GM12878 (cell line): ENCODE measurements around the gene ZNF768. TPM values are rescaled to one million over a fixed set of nuclear protein-coding genes. Genes with fewer than 3 reads are reported as not detected.

Source experiments
- ATF7 ChIP-seq: fragments of 450-650 bp; IDR thresholded peaks from 2 replicates; pipeline ENCODE4 v1.6.1; 2016; ENCODE audit warnings: low read depth, mild to moderate bottlenecking
- BRCA1 ChIP-seq: IDR thresholded peaks from 2 replicates; pipeline ENCODE4 v1.6.1; 2011; ENCODE audit warnings: low read depth, low read length, improper control_type of control experiment
- IKZF1 ChIP-seq: fragments of 450-650 bp; conservative IDR thresholded peaks from 2 replicates; pipeline ENCODE4 v1.6.1; 2017; ENCODE audit warnings: antibody characterized with exemption, mild to moderate bottlenecking
- MEF2B ChIP-seq: fragments of 450-650 bp; IDR thresholded peaks from 2 replicates; pipeline ENCODE4 v1.6.1; 2018; ENCODE audit warnings: mild to moderate bottlenecking, moderate library complexity; ENCODE audit not compliant: partially characterized antibody, poor library complexity, severe bottlenecking
- MXI1 ChIP-seq: fragments of 150-350 bp; IDR thresholded peaks from 2 replicates; pipeline ENCODE4 v1.6.1; 2011; ENCODE audit warnings: low read depth, mild to moderate bottlenecking, inconsistent platforms, low read length, improper control_type of control experiment
- POLR2AphosphoS2 ChIP-seq: IDR thresholded peaks from 2 replicates; pipeline ENCODE4 v1.6.1; 2011; ENCODE audit warnings: low read depth, mild to moderate bottlenecking, low read length, improper control_type of control experiment, moderate library complexity
- RELA ChIP-seq: fragments of 450-650 bp; IDR thresholded peaks from 2 replicates; pipeline ENCODE4 v1.8.0; 2014; ENCODE audit warnings: borderline replicate concordance; ENCODE audit not compliant: partially characterized antibody
- SIN3A ChIP-seq: IDR thresholded peaks from 2 replicates; pipeline ENCODE4 v1.6.1; 2012; ENCODE audit warnings: low read depth, low read length, improper control_type of control experiment
- SMAD1 ChIP-seq: fragments of 450-650 bp; IDR thresholded peaks from 2 replicates; pipeline ENCODE4 v1.6.1; 2018; ENCODE audit warnings: mild to moderate bottlenecking, low read depth; ENCODE audit not compliant: partially characterized antibody
- SREBF1 ChIP-seq: IDR thresholded peaks from 2 replicates; pipeline ENCODE4 v1.6.1; 2012; ENCODE audit warnings: mild to moderate bottlenecking, low read length
- polyA plus RNA-seq, 11 experiments: library from polyadenylated mRNA; depleted of rRNA in 4 of 11; unstranded in 6 of 11; stranded (reverse) in 5 of 11; fragments of >200 nt; fragmentation: Nextera tagmentation in 4 of 11; fragmentation: Illumina TruSeq in 1 of 11; extraction: Ambion mirVana in 4 of 11; extraction: Trizol in 1 of 11; gene quantifications; 1 replicate in 1 of 11; 2 replicates in 10 of 11; pipeline versions ENCODE4 v1.2.1 to v1.2.3, GENCODE V29; 2011 to 2016; ENCODE audit warnings: inconsistent platforms in 2 of 11, missing spikeins in 2 of 11, low read depth in 1 of 11
- total RNA-seq, 4 experiments: library from RNA; depleted of rRNA in 3 of 4; stranded (reverse); fragments of >200 nt in 3 of 4; fragmentation: Illumina TruSeq in 1 of 4; extraction: Trizol in 1 of 4; gene quantifications; 2 replicates each; pipeline versions ENCODE4 v1.2.1 to v1.2.3, GENCODE V29; 2013 to 2021
- TF ChIP-seq, protein P1 (sequence below): fragments of 450-650 bp; IDR thresholded peaks from 2 replicates; pipeline ENCODE4 v1.6.1; 2017; ENCODE audit warnings: mild to moderate bottlenecking, moderate library complexity
- TF ChIP-seq, protein P2 (sequence below): IDR thresholded peaks from 2 replicates; pipeline ENCODE4 v1.6.1; 2012; ENCODE audit warnings: low read length, inconsistent platforms
- TF ChIP-seq, protein P3 (sequence below): fragments of 450-650 bp; IDR thresholded peaks from 2 replicates; pipeline ENCODE4 v1.6.1; 2016; ENCODE audit warnings: mild to moderate bottlenecking

The ZNF768 gene
- total and polyA plus RNA-seq, 10 of the 15 experiments (the other 5 are each of a cell fraction or from before 2014, with no cell fraction given), result 0.05 to 23.1 (median 9.1) TPM

DNA sequence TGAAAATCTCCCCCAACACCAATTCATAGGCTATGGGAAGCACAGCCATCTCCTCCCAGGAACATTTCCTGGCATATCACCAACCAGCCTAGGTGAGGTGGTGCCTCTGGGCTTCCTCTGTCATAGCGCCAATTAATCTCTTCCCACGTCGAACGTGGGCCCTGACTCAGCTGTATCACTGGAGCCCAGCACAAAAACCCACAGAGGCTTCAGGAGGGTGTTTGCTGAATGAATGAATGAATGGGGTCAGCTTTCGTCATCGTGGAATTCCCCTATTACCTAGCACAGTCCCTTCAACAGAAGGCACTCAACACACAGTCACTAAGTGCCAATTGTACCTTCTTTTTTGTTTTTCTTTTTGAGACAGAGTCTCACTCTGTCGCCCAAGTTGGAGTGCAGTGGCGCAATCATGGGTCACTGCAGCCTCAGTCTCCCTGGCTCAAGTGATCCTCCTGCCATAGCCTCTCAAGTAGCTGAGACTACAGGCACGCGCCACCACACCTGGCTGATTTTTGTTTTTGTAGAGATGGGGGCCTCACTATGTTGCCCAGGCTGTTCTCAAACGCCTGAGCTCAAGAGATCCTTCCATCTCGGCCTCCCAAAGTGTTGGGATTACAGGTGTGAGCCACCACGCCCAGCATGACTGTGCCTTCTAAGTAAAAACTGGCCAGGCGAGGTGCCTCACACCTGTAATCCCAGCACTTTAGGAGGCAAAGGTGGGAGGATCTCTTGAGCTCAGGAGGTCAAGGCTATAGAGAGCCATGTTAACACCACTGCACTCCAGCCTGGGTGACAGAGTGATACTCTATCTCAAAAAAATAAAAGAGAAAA is 41.0 kb upstream of the ZNF768 start (continued):
- TF ChIP-seq, protein P1, sequence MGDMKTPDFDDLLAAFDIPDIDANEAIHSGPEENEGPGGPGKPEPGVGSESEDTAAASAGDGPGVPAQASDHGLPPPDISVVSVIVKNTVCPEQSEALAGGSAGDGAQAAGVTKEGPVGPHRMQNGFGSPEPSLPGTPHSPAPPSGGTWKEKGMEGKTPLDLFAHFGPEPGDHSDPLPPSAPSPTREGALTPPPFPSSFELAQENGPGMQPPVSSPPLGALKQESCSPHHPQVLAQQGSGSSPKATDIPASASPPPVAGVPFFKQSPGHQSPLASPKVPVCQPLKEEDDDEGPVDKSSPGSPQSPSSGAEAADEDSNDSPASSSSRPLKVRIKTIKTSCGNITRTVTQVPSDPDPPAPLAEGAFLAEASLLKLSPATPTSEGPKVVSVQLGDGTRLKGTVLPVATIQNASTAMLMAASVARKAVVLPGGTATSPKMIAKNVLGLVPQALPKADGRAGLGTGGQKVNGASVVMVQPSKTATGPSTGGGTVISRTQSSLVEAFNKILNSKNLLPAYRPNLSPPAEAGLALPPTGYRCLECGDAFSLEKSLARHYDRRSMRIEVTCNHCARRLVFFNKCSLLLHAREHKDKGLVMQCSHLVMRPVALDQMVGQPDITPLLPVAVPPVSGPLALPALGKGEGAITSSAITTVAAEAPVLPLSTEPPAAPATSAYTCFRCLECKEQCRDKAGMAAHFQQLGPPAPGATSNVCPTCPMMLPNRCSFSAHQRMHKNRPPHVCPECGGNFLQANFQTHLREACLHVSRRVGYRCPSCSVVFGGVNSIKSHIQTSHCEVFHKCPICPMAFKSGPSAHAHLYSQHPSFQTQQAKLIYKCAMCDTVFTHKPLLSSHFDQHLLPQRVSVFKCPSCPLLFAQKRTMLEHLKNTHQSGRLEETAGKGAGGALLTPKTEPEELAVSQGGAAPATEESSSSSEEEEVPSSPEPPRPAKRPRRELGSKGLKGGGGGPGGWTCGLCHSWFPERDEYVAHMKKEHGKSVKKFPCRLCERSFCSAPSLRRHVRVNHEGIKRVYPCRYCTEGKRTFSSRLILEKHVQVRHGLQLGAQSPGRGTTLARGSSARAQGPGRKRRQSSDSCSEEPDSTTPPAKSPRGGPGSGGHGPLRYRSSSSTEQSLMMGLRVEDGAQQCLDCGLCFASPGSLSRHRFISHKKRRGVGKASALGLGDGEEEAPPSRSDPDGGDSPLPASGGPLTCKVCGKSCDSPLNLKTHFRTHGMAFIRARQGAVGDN, result no peak
- TF ChIP-seq MXI1, result no peak
- TF ChIP-seq SIN3A, result no peak
- TF ChIP-seq POLR2AphosphoS2, result no peak
- TF ChIP-seq, protein P2, sequence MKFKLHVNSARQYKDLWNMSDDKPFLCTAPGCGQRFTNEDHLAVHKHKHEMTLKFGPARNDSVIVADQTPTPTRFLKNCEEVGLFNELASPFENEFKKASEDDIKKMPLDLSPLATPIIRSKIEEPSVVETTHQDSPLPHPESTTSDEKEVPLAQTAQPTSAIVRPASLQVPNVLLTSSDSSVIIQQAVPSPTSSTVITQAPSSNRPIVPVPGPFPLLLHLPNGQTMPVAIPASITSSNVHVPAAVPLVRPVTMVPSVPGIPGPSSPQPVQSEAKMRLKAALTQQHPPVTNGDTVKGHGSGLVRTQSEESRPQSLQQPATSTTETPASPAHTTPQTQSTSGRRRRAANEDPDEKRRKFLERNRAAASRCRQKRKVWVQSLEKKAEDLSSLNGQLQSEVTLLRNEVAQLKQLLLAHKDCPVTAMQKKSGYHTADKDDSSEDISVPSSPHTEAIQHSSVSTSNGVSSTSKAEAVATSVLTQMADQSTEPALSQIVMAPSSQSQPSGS, result no peak
- no peak for TF ChIP-seq BRCA1
- TF ChIP-seq SREBF1, result no peak
- no peak for TF ChIP-seq ATF7
- TF ChIP-seq MEF2B, result no peak
- TF ChIP-seq, protein P3, sequence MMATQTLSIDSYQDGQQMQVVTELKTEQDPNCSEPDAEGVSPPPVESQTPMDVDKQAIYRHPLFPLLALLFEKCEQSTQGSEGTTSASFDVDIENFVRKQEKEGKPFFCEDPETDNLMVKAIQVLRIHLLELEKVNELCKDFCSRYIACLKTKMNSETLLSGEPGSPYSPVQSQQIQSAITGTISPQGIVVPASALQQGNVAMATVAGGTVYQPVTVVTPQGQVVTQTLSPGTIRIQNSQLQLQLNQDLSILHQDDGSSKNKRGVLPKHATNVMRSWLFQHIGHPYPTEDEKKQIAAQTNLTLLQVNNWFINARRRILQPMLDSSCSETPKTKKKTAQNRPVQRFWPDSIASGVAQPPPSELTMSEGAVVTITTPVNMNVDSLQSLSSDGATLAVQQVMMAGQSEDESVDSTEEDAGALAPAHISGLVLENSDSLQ, result no peak
- 0 out of 2 replicates have a peak, but pooled peaks have one; percentile 30 for TF ChIP-seq IKZF1
- no peak for TF ChIP-seq SMAD1
- peak; percentile 39 for TF ChIP-seq RELA
